Kidney (tissue), 14 donors: ENCODE data around the gene PRKAG2. TPM values are rescaled to one million over a fixed set of nuclear protein-coding genes. Genes with fewer than 3 reads are reported as not detected.

ENCODE experiments used
- DNase-seq, 5 donors: peaks; one replicate each; pipeline ENCODE4 v3.0.0-alpha.2; 2013 to 2020
- FAIRE-seq: peaks from 2 replicates; lab custom pipeline; 2012; peaks lifted over from hg19 to GRCh38; lab: Jason Lieb, UNC
- H3K27ac ChIP-seq, 2 donors: one replicate each; pipeline ENCODE4 v1.7.0; 2013; ENCODE audit warnings: low read depth in 2 of 2, low read length in 2 of 2, inconsistent platforms in 1 of 2
- H3K27me3 ChIP-seq: one replicate; pipeline ENCODE4 v1.7.1; 2013; ENCODE audit warnings: low read length, inconsistent platforms; ENCODE audit not compliant: control insufficient read depth, insufficient read depth
- H3K36me3 ChIP-seq, 3 donors: one replicate each; pipeline versions ENCODE4 v1.7.0 to v1.7.1; 2013; ENCODE audit warnings: low read length in 3 of 3, control low read depth in 1 of 3, inconsistent platforms in 1 of 3; ENCODE audit not compliant: insufficient read depth in 3 of 3, control insufficient read depth in 2 of 3
- H3K4me1 ChIP-seq, 3 donors: one replicate each; pipeline versions ENCODE4 v1.7.0 to v1.7.1; 2013; ENCODE audit warnings: low read length in 3 of 3, inconsistent platforms in 1 of 3, low read depth in 1 of 3; ENCODE audit not compliant: control insufficient read depth in 2 of 3, insufficient read depth in 2 of 3
- H3K4me3 ChIP-seq, 3 donors: one replicate each; pipeline versions ENCODE4 v1.7.0 to v1.8.1; 2013; ENCODE audit warnings: low read length in 3 of 3, control low read depth in 1 of 3, inconsistent platforms in 1 of 3
- H3K9ac ChIP-seq, 3 donors: one replicate each; pipeline versions ENCODE4 v1.7.0 to v1.7.1; 2013; ENCODE audit warnings: low read length in 3 of 3, control low read depth in 1 of 3, inconsistent platforms in 1 of 3
- H3K9me3 ChIP-seq, 3 donors: one replicate each; pipeline versions ENCODE4 v1.7.0 to v1.7.1; 2013; ENCODE audit warnings: low read length in 3 of 3, control low read depth in 1 of 3, inconsistent platforms in 1 of 3; ENCODE audit not compliant: control insufficient read depth in 2 of 3, insufficient read depth in 1 of 3
- intact Hi-C: fragments of 100-400 bp; cut with DNase I; formaldehyde crosslinking; loops from one replicate; pipeline ENCODE4 v1.11.1; 2022
- polyA plus RNA-seq: library from polyadenylated mRNA; stranded (reverse); fragments of 350-450 nt; fragmentation: Illumina TruSeq; extraction: RNeasy Lipid Tissue Mini Kit (QIAGEN cat#74804); gene quantifications from one replicate; pipeline ENCODE4 v1.2.3, GENCODE V29; 2014; ENCODE audit warnings: low read depth, low replicate concordance; ENCODE audit not compliant: insufficient read depth
- total RNA-seq: library from RNA; stranded (reverse); fragmentation: NEBNext Ultra II Directional; extraction: Animal tissue kit (Norgen Biotek cat#: 25700); gene quantifications from one replicate; pipeline ENCODE4 v1.2.1, GENCODE V29; 2021
- TF ChIP-seq, protein P1 (sequence below): IDR thresholded peaks from 3 replicates; pipeline ENCODE4 v1.5.1; 2012; ENCODE audit warnings: mild to moderate bottlenecking, moderate library complexity, borderline replicate concordance; ENCODE audit not compliant: insufficient read depth; ENCODE audit errors: extremely low read depth
- donor health status: control.
- donor health status: control.
- donor health status: control.
- donor health status: control.
- donor health status: control.
- donor health status: DM: yes; HTN: yes; CAD: no.
- donor health status: Normal renal cell carcinoma (clear cell type).

PRKAG2 gene
- total and polyA plus RNA-seq, 2 donors from 2014 or later, result 40.7 to 40.9 TPM

- Histone ChIP-seq H3K27ac (no peak overlapping the region), H3K4me1 (peaks cover 0 to 3% (median 0%) of the 10 kb centered on the region in 3 donors), H3K27me3 (peaks cover 2% of the 10 kb centered on the region), H3K9me3 (no peaks in the 10 kb centered on the region), H3K4me3 (no peak overlapping the region), H3K36me3 (no peaks in the 10 kb centered on the region), H3K9ac (no peak overlapping the region)
- intact Hi-C loops, result no loop called here
- DNase-seq, result peak in 2 of 5 donors; percentile 31 to 65
- TF ChIP-seq, protein P1, sequence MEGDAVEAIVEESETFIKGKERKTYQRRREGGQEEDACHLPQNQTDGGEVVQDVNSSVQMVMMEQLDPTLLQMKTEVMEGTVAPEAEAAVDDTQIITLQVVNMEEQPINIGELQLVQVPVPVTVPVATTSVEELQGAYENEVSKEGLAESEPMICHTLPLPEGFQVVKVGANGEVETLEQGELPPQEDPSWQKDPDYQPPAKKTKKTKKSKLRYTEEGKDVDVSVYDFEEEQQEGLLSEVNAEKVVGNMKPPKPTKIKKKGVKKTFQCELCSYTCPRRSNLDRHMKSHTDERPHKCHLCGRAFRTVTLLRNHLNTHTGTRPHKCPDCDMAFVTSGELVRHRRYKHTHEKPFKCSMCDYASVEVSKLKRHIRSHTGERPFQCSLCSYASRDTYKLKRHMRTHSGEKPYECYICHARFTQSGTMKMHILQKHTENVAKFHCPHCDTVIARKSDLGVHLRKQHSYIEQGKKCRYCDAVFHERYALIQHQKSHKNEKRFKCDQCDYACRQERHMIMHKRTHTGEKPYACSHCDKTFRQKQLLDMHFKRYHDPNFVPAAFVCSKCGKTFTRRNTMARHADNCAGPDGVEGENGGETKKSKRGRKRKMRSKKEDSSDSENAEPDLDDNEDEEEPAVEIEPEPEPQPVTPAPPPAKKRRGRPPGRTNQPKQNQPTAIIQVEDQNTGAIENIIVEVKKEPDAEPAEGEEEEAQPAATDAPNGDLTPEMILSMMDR, result no peak
- FAIRE-seq, result no peak
These were observed 17.4 kb upstream of the PRKAG2 start for GRCh38 chr7:151894111-151895007.

DNA sequence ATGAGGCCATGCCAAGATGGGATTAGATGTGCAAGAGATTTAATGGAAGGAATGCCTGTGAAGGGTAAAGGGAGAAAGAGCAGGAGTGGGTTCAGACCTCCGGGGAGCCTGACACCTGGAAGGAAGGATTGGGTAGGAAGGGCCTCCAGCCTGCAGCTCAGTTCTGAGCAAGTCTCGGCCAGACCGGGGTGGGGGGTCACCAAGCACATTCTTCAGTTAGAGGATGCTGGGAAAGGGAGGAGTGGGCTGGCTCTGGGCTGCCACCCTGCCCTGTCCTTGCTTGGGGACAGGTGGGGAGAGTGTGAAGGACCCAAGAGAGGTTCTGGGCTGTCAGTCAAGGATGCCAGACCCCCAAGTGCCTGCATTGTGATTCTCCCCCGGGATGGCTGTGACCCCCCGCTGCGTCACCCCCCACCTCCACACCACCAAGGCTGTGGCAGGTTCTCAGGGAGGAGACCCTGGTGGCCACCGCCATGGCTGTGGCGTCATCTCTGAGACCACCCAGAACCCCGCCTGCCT is 16.5 kb upstream of the PRKAG2 start:
- no peaks in the 10 kb centered on the region for H3K9me3 ChIP-seq
- H3K9ac ChIP-seq, result no peak overlapping the region
- TF ChIP-seq, protein P1, result no peak
- peaks cover 0 to 3% (median 0%) of the 10 kb centered on the region in 3 donors for H3K4me1 ChIP-seq
- FAIRE-seq (no peak), DNase-seq (peak in 1 of 5 donors; percentile 39)
- peaks cover 2% of the 10 kb centered on the region for H3K27me3 ChIP-seq
- no peak overlapping the region for H3K4me3 ChIP-seq
- H3K36me3 ChIP-seq, result no peaks in the 10 kb centered on the region
- no peak overlapping the region for H3K27ac ChIP-seq
- intact Hi-C loops, result no loop called here

DNA sequence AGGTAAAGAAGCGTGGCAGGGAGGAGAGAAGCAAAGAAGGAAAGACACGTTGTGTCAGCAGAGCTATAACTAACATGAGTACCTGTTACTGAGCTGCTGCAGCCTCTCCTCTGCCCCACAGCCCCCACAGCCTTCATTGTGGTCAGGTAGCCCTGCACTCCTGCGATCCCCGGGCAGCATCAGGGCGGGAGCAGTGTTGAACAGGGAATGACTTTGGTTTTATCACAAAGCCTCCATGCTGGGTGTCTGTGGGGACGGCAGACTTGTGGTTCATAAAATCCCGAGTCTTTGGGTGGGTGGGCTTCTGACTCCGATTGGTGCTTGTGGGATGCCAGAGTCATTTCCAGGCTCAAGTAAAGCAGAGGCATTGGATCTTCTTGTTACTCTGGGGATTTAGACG is 14.8 kb upstream of the PRKAG2 start:
- FAIRE-seq (no peak), DNase-seq (peak in 1 of 5 donors; percentile 35)
- H3K9me3 ChIP-seq, result no peaks in the 10 kb centered on the region
- intact Hi-C loops, result no loop called here
- H3K27ac ChIP-seq, result no peak overlapping the region
- H3K9ac ChIP-seq, result no peak overlapping the region
- TF ChIP-seq, protein P1, result no peak
- H3K4me1 ChIP-seq, result no peaks in the 10 kb centered on the region
- peaks cover 2% of the 10 kb centered on the region for H3K27me3 ChIP-seq
- H3K4me3 ChIP-seq, result no peak overlapping the region
- H3K36me3 ChIP-seq, result no peaks in the 10 kb centered on the region
